ENCODE measurements around the gene BLVRA. TPM values are rescaled to one million over a fixed set of nuclear protein-coding genes. Genes with fewer than 3 reads are reported as not detected.

Gene BLVRA
- total and polyA plus RNA-seq, 10 of the 15 experiments (the other 5 are each of a cell fraction or from before 2014, with no cell fraction given), result 63.3 to 198 (median 102) TPM

- H3K9me3 ChIP-seq (replicated peaks; ENCODE audit: control insufficient read depth, insufficient read depth, low read length), result peaks cover 2% of the 10 kb centered on the region; the same call in 2 of the 3 replicates
- CTCF ChIA-PET, result interaction anchor here (1.6 to 6.2 kb wide), 3 partner anchors 26 to 144 kb away, joined by 6 to 84 read pairs (median 8); partner anchors contain the start of gene STK17A
- no peak for FAIRE-seq
- BruUV-seq (replicated peaks), result no TSS peak
- no peak for DNase-seq (ENCODE audit: low read depth, low spot score)
- TF ChIP-seq ATF3 (IDR thresholded peaks at IDR 0.05; ENCODE audit: borderline replicate concordance, extremely low read depth, low read depth, low read length) (no peak), SPI1 (IDR thresholded peaks at IDR 0.05; ENCODE audit: borderline replicate concordance, insufficient read depth, low read depth, low read length) (no peak), SMAD5 (IDR thresholded peaks at IDR 0.05; ENCODE audit: low read depth) (no peak), POU2F2 (IDR thresholded peaks at IDR 0.05; ENCODE audit: borderline replicate concordance, low read depth, low read length) (no peak), POLR2A (IDR thresholded peaks at IDR 0.05; ENCODE audit: low read depth, low read length) (no peak), HCFC1 (IDR thresholded peaks at IDR 0.05; ENCODE audit: low read length) (no peak), JUND (IDR thresholded peaks at IDR 0.05; ENCODE audit: low read depth, low read length) (no peak), ATF7 (IDR thresholded peaks at IDR 0.05; ENCODE audit: low read depth) (no peak), ZBTB40 (IDR thresholded peaks at IDR 0.05; ENCODE audit: borderline replicate concordance) (no peak), SMAD1 (IDR thresholded peaks at IDR 0.05; ENCODE audit: low read depth, partially characterized antibody) (no peak), HDGF (IDR thresholded peaks at IDR 0.05) (no peak)
- H3K4me2 ChIP-seq (ENCODE audit: control insufficient read depth, insufficient read depth), result peak overlapping the region; percentile 28; the same call in 1 of the 2 replicates
- intact Hi-C loops (cut with micrococcal nuclease; ENCODE audit: unreplicated experiment) (loop anchor here (5.0 to 10.0 kb wide), 3 partner anchors 36 to 792 kb away; partner anchors contain the start of genes MRPL32 and PSMA2), in situ Hi-C loops (cut with MboI) (loop anchor here (10.0 kb wide), 1 partner anchor 792 kb away; the partner anchor contains the start of genes MRPL32 and PSMA2)
- 79% methylated on average over 4 of the region's 4 CpGs for WGBS (ENCODE audit: insufficient coverage, insufficient replicate concordance, low lambda C conversion rate, missing lambda C conversion rate)
- no peak overlapping the region for H2AFZ ChIP-seq (ENCODE audit: control insufficient read depth, low read depth, low read length)
- no peaks in the 10 kb centered on the region; a peak in 1 of 4 replicates for H3K36me3 ChIP-seq (ENCODE audit: control insufficient read depth in 2 of 2, insufficient read depth in 2 of 2, low read length in 1 of 2)
- peaks cover 82% of the 10 kb centered on the region for H3K79me2 ChIP-seq (ENCODE audit: control insufficient read depth, insufficient read depth, low read length)
- H3K4me3 ChIP-seq, result peak overlapping the region; percentile 50
- ATAC-seq, result no peak
- H3K9ac ChIP-seq (ENCODE audit: control insufficient read depth, insufficient read depth, low read length), result no peak overlapping the region
- no peaks in the 10 kb centered on the region for H4K20me1 ChIP-seq (ENCODE audit: control insufficient read depth, insufficient read depth)
- H3K27me3 ChIP-seq (replicated peaks in 1 of 2; ENCODE audit: control insufficient read depth in 2 of 2, insufficient read depth in 2 of 2, low read length in 1 of 2), result no peaks in the 10 kb centered on the region
- RAD21 ChIA-PET (ENCODE audit: unreplicated experiment), result interaction anchor here (1.0 to 5.2 kb wide), 3 partner anchors 76 to 144 kb away, joined by 3 to 47 read pairs (median 4); partner anchors contain the start of gene STK17A
- SMC1A ChIA-PET (ENCODE audit: uncharacterized antibody, unreplicated experiment), result interaction anchor here (0.8 to 10.6 kb wide), 6 partner anchors 23 to 144 kb away, joined by 3 to 93 read pairs (median 4); partner anchors contain the start of gene STK17A
- H3K27ac ChIP-seq (ENCODE audit: control insufficient read depth, insufficient read depth), result no peak overlapping the region
- POLR2A ChIA-PET, result interaction anchor here (0.8 kb wide), 1 partner anchor 24 kb away, joined by 3 read pairs; no protein-coding TSS in a partner anchor
- peaks cover 4% of the 10 kb centered on the region; the same call in 1 of the 2 replicates for H3K4me1 ChIP-seq (ENCODE audit: control insufficient read depth, insufficient read depth, low read length)
Observed at GRCh38 chr7:43726466-43726865, 32.0 kb upstream of the BLVRA start.

Data from GM12878 (cell line).